SK-N-SH (cell line): ENCODE results near the gene NECAB2. TPM values are rescaled to one million over a fixed set of nuclear protein-coding genes. Genes with fewer than 3 reads are reported as not detected.

Experiments
- CTCF ChIA-PET: fragments of 300-600, 350-600 bp; formaldehyde crosslinking; extraction: SDS; loops from one replicate; lab custom pipeline; 2021; lab: Yijun Ruan, JAX
- POLR2A ChIA-PET: fragments of 350-600 bp; sonication (Branson Sonifier 250); formaldehyde crosslinking; extraction: SDS; loops from one replicate; lab custom pipeline; 2020; ENCODE audit warnings: antibody characterized with exemption, inconsistent platforms; lab: Yijun Ruan, JAX
- DNase-seq: peaks from one replicate; pipeline ENCODE4 v3.0.0; 2012
- H2AFZ ChIP-seq: fragments of 200-600 bp; sonication (generic); 2 replicates; pipeline ENCODE4 v1.8.1; 2016; ENCODE audit warnings: antibody characterized with exemption, mild to moderate bottlenecking, low read depth
- H3F3A ChIP-seq: fragments of 200-600 bp; sonication (generic); replicated peaks from 2 replicates; pipeline ENCODE3; 2016; ENCODE audit warnings: antibody characterized with exemption, mild to moderate bottlenecking; ENCODE audit not compliant: insufficient read depth
- H3K27ac ChIP-seq, 2 experiments: fragments of 200-500 bp in 1 of 2; fragments of 200-600 bp in 1 of 2; sonication (Bioruptor generic) in 1 of 2; sonication (generic), shearing (Covaris generic) in 1 of 2; 2 replicates each; pipeline versions ENCODE4 v1.5.1 to v1.6.1; 2014 to 2016; ENCODE audit warnings: low read depth in 2 of 2, inconsistent platforms in 1 of 2, low read length in 1 of 2, mild to moderate bottlenecking in 1 of 2, mixed read lengths in 1 of 2
- H3K27me3 ChIP-seq: fragments of 200-600 bp; sonication (generic), shearing (Covaris generic); 2 replicates; pipeline ENCODE4 v1.6.1; 2016; ENCODE audit warnings: mixed run types; ENCODE audit not compliant: insufficient read depth
- H3K36me3 ChIP-seq, 2 experiments: fragments of 200-500 bp in 1 of 2; fragments of 200-600 bp in 1 of 2; sonication (Bioruptor generic) in 1 of 2; sonication (generic) in 1 of 2; replicated peaks in 1 of 2; 2 replicates each; pipeline versions ENCODE3 to v1.5.1; 2014 to 2016; ENCODE audit warnings: low read length in 1 of 2, mild to moderate bottlenecking in 1 of 2; ENCODE audit not compliant: insufficient read depth in 2 of 2, control insufficient read depth in 1 of 2
- H3K4me1 ChIP-seq, 2 experiments: fragments of 200-500 bp in 1 of 2; fragments of 200-600 bp in 1 of 2; sonication (Bioruptor generic) in 1 of 2; sonication (generic), shearing (Covaris generic) in 1 of 2; 2 replicates each; pipeline versions ENCODE4 v1.5.1 to v1.6.1; 2014 to 2016; ENCODE audit warnings: low read depth in 1 of 2, low read length in 1 of 2, mixed run types in 1 of 2; ENCODE audit not compliant: insufficient read depth in 2 of 2, control insufficient read depth in 1 of 2
- H3K4me2 ChIP-seq: fragments of 200-600 bp; sonication (generic), shearing (Covaris generic); 2 replicates; pipeline ENCODE4 v1.6.1; 2017; ENCODE audit warnings: mixed run types
- H3K4me3 ChIP-seq, 2 experiments: fragments of 200-500 bp in 1 of 2; fragments of 200-600 bp in 1 of 2; sonication (Bioruptor generic) in 1 of 2; sonication (generic), shearing (Covaris generic) in 1 of 2; 2 replicates each; pipeline versions ENCODE4 v1.5.1 to v1.8.1; 2014 to 2016; ENCODE audit warnings: low read depth in 2 of 2, inconsistent platforms in 1 of 2, low read length in 1 of 2, mild to moderate bottlenecking in 1 of 2, mixed read lengths in 1 of 2, moderate library complexity in 1 of 2
- H3K79me2 ChIP-seq: fragments of 200-600 bp; sonication (generic); 2 replicates; pipeline ENCODE4 v1.8.1; 2017; ENCODE audit warnings: mild to moderate bottlenecking; ENCODE audit not compliant: insufficient read depth
- H3K9ac ChIP-seq: fragments of 200-600 bp; sonication (generic); 2 replicates; pipeline ENCODE4 v1.6.1; 2017; ENCODE audit warnings: mixed run types
- H3K9me2 ChIP-seq: fragments of 200-600 bp; sonication (generic); 2 replicates; pipeline ENCODE4 v1.6.1; 2017; ENCODE audit warnings: mixed run types
- H3K9me3 ChIP-seq: fragments of 200-600 bp; sonication (generic); 2 replicates; pipeline ENCODE4 v1.6.1; 2017; ENCODE audit warnings: mixed run types, mild to moderate bottlenecking, moderate library complexity
- H4K20me1 ChIP-seq: fragments of 200-600 bp; sonication (generic); 2 replicates; pipeline ENCODE4 v1.6.1; 2017; ENCODE audit warnings: mild to moderate bottlenecking, mixed run types; ENCODE audit not compliant: insufficient read depth
- CHD2 ChIP-seq: fragments of 150-350 bp; IDR thresholded peaks from 2 replicates; pipeline ENCODE4 v1.6.1; 2018; ENCODE audit warnings: low read length; ENCODE audit not compliant: partially characterized antibody
- ELF1 ChIP-seq: IDR thresholded peaks from 2 replicates; pipeline ENCODE4 v1.4.0; 2012
- EP300 ChIP-seq, 2 experiments: IDR thresholded peaks; 2 replicates each; pipeline versions ENCODE4 v1.4.0 to v1.6.1; 2012; ENCODE audit warnings: borderline replicate concordance in 1 of 2, low read depth in 1 of 2, low read length in 1 of 2
- FOXM1 ChIP-seq: IDR thresholded peaks from 2 replicates; pipeline ENCODE4 v1.4.0; 2012; ENCODE audit warnings: low read depth, mild to moderate bottlenecking
- RFX5 ChIP-seq: IDR thresholded peaks from 2 replicates; pipeline ENCODE4 v1.6.1; 2012; ENCODE audit warnings: mild to moderate bottlenecking, improper control_type of control experiment, low read length
- RXRA ChIP-seq: IDR thresholded peaks from 2 replicates; pipeline ENCODE4 v1.4.0; 2012; ENCODE audit warnings: low read depth, mild to moderate bottlenecking, borderline replicate concordance
- SIN3A ChIP-seq: IDR thresholded peaks from 2 replicates; pipeline ENCODE4 v1.6.1; 2012; ENCODE audit warnings: low read depth, mild to moderate bottlenecking, low read length, moderate library complexity, borderline replicate concordance
- WGBS: methylation state at CpG from one replicate; pipeline ENCODE4 v1.1.6; 2017; ENCODE audit warnings: low lambda C conversion rate; 5-methylcytosine and 5-hydroxymethylcytosine counted together
- polyA plus RNA-seq, 3 experiments: library from polyadenylated mRNA; depleted of rRNA; stranded (reverse); fragments of >200 nt; gene quantifications; 2 replicates each; pipeline ENCODE4 v1.2.3, GENCODE V29; 2012
- TF ChIP-seq, protein P1 (sequence below): IDR thresholded peaks from 2 replicates; pipeline ENCODE4 v1.4.0; 2012; ENCODE audit warnings: low read depth, borderline replicate concordance
- TF ChIP-seq, protein P2 (sequence below): fragments of 150-350 bp; IDR thresholded peaks from 2 replicates; pipeline ENCODE4 v1.6.1; 2016; ENCODE audit warnings: mild to moderate bottlenecking, low read depth, low read length
- TF ChIP-seq, protein P3 (sequence below): IDR thresholded peaks from 2 replicates; pipeline ENCODE4 v1.4.0; 2012; ENCODE audit warnings: low read depth

The NECAB2 gene
- polyA plus RNA-seq, 1 of the 3 experiments (the other 2 are of a cell fraction) = 0.58 TPM

DNA sequence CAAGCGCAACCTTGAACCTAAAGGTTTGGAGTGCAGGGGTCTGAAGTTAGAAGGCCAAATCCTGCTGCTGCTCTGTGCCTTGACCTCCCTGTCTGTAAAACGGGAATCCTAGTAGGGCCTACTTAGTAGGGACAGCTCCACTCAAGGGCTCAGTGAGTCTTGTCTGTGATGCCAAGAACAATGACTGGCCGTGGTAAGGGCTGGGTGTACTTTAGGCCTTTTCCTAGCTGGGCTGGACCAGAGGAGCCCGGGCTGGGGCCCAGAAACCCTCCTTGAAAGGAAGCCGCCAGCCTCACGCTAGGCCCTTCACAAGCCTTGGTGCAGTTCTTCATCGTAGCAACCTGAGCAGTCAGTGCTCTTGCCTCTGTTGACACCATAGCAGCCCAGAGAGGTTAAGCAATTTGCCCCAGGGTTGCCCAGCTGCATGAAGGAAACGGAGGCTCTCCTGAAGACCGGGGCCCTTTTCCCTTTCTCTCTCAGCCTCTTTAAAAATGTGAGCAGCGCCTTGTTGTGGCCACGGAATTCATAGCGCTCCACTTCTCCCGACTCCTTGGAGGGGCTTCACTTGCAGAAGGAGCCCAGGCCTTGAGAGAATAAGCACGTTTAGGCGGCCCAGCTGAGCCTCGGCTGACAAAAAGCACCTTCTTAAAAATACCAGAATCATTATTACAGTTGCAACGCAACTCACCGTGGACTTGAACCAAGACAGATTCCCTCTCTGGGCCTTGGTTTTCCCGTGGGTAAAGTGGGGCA, 4.4 kb downstream of the NECAB2 start:
- POLR2A ChIA-PET = no interaction called here
- no peak for TF ChIP-seq RXRA
- TF ChIP-seq, protein P1, sequence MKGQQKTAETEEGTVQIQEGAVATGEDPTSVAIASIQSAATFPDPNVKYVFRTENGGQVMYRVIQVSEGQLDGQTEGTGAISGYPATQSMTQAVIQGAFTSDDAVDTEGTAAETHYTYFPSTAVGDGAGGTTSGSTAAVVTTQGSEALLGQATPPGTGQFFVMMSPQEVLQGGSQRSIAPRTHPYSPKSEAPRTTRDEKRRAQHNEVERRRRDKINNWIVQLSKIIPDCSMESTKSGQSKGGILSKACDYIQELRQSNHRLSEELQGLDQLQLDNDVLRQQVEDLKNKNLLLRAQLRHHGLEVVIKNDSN = no peak
- no peak for TF ChIP-seq RFX5
- no peak for TF ChIP-seq EP300 (IDR thresholded peaks at IDR 0.05; ENCODE audit: borderline replicate concordance in 1 of 2, low read depth in 1 of 2, low read length in 1 of 2)
- no peak for TF ChIP-seq SIN3A
- TF ChIP-seq, protein P2, sequence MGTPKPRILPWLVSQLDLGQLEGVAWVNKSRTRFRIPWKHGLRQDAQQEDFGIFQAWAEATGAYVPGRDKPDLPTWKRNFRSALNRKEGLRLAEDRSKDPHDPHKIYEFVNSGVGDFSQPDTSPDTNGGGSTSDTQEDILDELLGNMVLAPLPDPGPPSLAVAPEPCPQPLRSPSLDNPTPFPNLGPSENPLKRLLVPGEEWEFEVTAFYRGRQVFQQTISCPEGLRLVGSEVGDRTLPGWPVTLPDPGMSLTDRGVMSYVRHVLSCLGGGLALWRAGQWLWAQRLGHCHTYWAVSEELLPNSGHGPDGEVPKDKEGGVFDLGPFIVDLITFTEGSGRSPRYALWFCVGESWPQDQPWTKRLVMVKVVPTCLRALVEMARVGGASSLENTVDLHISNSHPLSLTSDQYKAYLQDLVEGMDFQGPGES = no peak
- no peak for TF ChIP-seq CHD2
- no peak for TF ChIP-seq ELF1
- TF ChIP-seq FOXM1 = no peak
- TF ChIP-seq, protein P3, sequence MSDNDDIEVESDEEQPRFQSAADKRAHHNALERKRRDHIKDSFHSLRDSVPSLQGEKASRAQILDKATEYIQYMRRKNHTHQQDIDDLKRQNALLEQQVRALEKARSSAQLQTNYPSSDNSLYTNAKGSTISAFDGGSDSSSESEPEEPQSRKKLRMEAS = no peak
- TF ChIP-seq, all 33 proteins: peak for 0
- no peak overlapping the region for H3K27ac ChIP-seq
- no peak overlapping the region for H3K4me2 ChIP-seq
- H3K79me2 ChIP-seq = no peaks in the 10 kb centered on the region
- no peaks in the 10 kb centered on the region for H3K9me2 ChIP-seq
- H3K9me3 ChIP-seq = no peaks in the 10 kb centered on the region
- no peak overlapping the region for H3K9ac ChIP-seq
- no peaks in the 10 kb centered on the region for H3K36me3 ChIP-seq
- no peaks in the 10 kb centered on the region for H3K4me1 ChIP-seq
- 83% methylated on average over 18 of the region's 19 CpGs for WGBS
- no peak overlapping the region for H2AFZ ChIP-seq
- CTCF ChIA-PET = interaction anchor here (1.5 to 5.3 kb wide), 4 partner anchors 12 to 93 kb away, joined by 4 to 28 read pairs (median 14); no protein-coding TSS in a partner anchor
- no peaks in the 10 kb centered on the region for H3F3A ChIP-seq
- no peak overlapping the region for H3K4me3 ChIP-seq
- no peaks in the 10 kb centered on the region for H4K20me1 ChIP-seq
- no peak for DNase-seq
- no peaks in the 10 kb centered on the region for H3K27me3 ChIP-seq

DNA sequence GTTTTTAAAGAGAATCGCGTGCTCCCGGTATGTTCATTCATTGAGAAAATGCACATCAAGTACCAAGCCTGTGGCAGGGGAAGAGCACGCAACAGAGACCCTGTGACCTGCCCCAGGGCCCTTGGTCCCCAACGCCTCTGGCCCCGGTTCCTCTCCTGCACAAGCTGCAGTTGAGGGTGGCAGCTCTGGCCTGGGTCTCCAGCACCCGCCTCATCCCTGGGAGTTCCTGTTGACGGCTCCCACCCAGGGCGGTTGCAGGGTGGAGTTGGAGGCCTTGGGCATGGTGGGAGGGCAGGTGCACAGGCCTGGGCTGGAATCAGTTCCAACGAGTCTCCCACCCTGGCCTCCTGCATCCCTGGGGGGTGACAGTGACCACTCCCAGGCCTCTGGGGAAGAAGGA, 5.0 kb downstream of the NECAB2 start:
- Histone ChIP-seq H3K9me3 (no peaks in the 10 kb centered on the region), H3K36me3 (no peaks in the 10 kb centered on the region), H3K9ac (no peak overlapping the region), H3K27ac (no peak overlapping the region), H3K27me3 (no peaks in the 10 kb centered on the region), H3K9me2 (no peaks in the 10 kb centered on the region), H4K20me1 (no peaks in the 10 kb centered on the region), H3K4me3 (no peak overlapping the region), H3K4me1 (no peaks in the 10 kb centered on the region), H2AFZ (no peak overlapping the region), H3K4me2 (no peak overlapping the region), H3K79me2 (no peaks in the 10 kb centered on the region), H3F3A (no peaks in the 10 kb centered on the region)
- ChIA-PET CTCF (interaction anchor here (5.3 kb wide), 1 partner anchor 16 kb away, joined by 28 read pairs; no protein-coding TSS in a partner anchor), POLR2A (no interaction called here)
- 91% methylated on average over 6 of the region's 10 CpGs for WGBS
- DNase-seq = no peak
- TF ChIP-seq, protein P3 = no peak
- no peak for TF ChIP-seq FOXM1
